ENCODE measurements around the gene RTN4RL1.

GRCh38 chr17:2016494-2016893 is 8.6 kb downstream of the RTN4RL1 start:
- TF ChIP-seq CTCF (IDR thresholded peaks at IDR 0.05) = no peak
- TF ChIP-seq POLR2A (IDR thresholded peaks at IDR 0.05) = no peak
